ENCODE measurements around the gene CMTM6.
A peak's percentile ranks its signal among the peaks of the same experiment; 100 is the strongest.
"Not testable (repeated sequence)": the region's sequence is repeated elsewhere in the genome, so short reads cannot be mapped to it uniquely, and the experiment has no call there.

The CMTM6 gene

DNA sequence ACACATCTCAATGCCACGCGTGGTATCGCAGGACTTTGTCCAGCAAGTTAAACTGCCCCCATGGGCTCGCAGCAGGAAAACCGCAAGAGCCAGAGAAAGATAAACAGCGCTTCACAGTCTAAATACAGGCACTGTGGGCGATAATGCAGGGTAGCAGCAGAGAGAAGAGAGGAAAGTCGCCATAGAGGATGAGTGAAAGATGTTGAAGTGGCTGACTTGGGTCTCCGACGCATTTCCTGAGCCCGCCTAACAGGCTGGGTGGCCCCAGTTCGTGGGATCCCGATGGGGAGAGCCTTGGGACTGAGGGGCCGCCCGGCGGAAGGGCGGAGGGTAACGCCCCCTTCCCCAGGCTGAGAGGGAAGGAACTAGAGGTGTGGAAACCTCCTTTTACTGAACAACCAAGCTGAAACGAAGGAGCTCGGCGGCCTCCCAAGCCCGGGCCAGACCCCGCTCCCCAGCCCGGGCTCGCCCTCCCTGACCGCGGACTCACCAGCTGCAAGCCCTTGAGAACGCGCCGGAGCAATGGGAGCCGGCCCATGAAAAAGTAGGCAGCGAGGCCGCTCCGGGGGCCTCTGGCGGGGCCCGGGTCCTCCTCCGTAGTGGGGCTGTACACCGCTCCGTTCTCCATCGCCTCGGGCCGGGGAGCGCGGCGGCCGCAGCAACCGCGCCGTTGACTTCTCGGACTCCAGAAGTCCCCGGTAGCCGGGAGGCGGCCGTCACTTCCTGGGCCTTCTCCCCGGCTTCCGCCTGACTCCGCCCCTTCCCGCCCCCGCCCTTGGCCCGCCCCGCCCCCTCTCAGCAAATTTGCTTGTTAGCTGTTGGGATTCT, at the start of gene CMTM6:
CMTM6 (minus strand) TSS at position 735 of the 828 bp plus-strand sequence; CDS start at position 628, 107 bp downstream.
- peak; percentile 85 for DNase-seq (ENCODE audit: low spot score)

- no peak for DNase-seq (ENCODE audit: low spot score)
Measured at GRCh38 chr3:32552013-32552412, 49.4 kb upstream of the CMTM6 start.

GRCh38 chr3:32551496-32551895, 48.8 kb upstream of the CMTM6 start:
- no peak for DNase-seq (ENCODE audit: low spot score)

GRCh38 chr3:32551087-32551486, 48.4 kb upstream of the CMTM6 start:
- DNase-seq (ENCODE audit: low spot score), result no peak

- no peak for DNase-seq (ENCODE audit: low spot score)
Measured at GRCh38 chr3:32545305-32545704, 42.7 kb upstream of the CMTM6 start.

DNA sequence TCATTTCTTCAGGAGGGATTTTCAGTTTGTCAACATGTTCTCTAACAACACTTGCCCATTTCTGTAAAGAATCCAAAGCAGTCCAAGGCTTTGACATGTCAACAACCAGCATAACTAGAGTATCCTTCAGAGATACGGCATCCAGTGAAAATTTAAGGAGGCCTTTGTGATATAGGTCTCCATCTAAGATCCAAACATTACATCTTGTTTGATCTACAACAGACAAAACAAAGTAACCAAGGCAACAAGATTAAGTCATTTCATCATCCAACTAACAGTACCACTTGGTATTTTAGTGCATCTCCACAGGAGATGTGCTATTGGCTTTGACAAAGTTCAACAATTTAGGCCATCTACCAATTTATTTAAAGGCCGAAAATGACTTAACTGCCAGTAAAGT, 42.2 kb upstream of the CMTM6 start:
- DNase-seq (ENCODE audit: low spot score), result no peak

- no peak for DNase-seq (ENCODE audit: low spot score)
Measured at GRCh38 chr3:32542807-32543206, 40.2 kb upstream of the CMTM6 start.

DNA sequence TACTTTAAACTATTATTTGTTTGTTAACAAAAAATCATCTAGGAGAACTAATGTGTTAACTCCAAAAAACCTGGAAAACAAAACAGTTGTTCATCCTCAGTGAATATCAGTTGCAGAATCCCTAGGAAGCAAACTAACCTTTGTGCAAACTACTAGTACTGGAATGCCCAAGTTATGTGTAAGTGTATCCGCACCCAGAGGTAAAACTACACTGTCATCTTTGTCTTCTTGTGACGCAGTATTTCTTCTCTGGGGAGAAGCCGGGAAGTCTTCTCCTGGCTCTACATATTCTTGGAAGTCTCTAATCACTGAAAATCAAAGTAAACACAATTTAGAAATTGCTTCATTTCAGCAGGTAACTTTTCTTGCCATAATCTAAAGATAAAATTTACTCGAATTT, 38.2 kb upstream of the CMTM6 start:
- no peak for DNase-seq (ENCODE audit: low spot score)

GRCh38 chr3:32532434-32532833, 29.8 kb upstream of the CMTM6 start:
- DNase-seq (ENCODE audit: low spot score), result no peak

DNA sequence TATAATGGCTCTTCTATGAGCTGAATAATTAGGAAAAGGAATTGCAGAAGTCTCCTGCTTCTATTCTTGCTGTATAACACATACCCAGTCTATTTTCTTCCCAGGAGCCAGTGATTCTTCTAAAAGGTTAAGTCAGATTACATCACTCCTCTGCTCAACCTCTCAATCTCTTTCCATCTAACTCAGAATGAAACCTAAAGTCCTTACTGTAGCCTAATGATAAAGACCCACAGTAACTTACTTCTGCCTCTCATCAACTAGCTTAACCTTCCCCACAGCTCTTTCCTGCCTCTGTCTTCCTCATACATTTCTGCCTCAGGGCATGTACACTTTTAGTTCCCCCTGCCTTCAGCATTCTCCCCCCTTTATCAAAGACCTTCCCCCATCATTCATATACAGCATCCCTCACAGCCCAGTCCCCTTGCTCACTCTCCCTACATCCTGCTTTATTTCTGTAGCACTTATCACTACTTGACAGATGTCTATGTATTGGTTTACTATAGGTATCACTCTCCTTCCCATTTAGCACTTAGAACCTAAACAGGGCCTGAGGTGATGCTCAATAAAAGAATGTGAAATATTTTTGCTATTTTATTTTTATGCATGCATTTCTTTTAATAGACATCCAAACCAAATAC, 28.5 kb upstream of the CMTM6 start:
- DNase-seq (ENCODE audit: low spot score), result no peak

DNA sequence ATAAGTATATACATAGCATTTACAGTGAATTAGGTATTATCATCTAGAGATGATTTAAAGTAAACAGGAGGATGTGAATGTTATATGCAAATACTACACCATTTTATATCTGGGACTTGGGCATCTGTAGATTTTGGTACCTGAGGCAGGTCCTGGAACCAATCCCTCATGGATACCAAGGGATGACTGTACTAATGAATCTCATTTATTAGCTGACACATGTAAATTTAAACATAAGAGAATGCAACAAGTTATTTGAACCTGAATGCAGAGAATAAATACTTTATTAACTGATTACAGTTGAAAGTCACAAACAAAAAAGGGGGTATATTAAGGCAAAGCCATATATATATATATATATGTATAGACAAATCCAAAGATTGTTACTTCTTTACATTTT, 23.1 kb upstream of the CMTM6 start:
- no peak for DNase-seq (ENCODE audit: low spot score)

DNA sequence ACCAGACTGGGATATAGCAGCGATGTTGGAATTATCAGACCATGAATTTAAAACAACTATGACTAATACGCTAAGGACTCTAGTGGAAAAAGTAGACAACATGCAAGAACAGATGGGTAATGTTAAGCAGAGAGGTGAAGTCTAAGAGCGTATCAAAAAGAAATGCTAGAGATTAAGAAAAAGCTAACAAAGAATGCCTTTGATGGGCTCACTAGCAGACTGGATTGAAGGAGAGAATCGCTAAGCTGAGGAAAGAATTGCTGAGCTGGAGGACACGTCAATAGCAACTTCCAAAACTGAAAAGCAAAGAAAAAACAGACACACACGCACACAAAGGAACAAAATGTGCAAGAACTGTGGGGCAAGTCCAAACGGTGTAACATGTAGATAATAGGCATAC, 20.0 kb upstream of the CMTM6 start:
- DNase-seq (ENCODE audit: low spot score), result no peak

DNA sequence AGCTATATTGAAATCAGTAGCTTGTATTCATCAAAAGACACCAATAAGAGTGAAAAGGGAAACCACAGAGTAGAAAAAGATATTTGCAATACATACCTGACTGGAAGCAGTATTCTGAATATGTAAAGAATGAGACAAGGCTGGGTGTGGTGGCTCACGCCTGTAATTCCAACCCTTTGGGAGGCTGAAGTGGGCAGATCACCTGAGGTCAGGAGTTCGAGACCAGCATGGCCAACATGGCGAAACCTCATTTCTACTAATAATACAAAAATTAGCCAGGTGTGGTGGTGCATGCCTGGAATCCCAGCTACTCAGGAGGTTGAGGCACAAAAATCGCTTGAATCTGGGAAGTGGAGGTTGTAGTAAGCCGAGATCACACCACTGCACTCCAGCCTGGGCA, 16.3 kb upstream of the CMTM6 start:
- DNase-seq (ENCODE audit: low spot score), result not testable (repeated sequence)

- not testable (repeated sequence) for DNase-seq (ENCODE audit: low spot score)
Measured at GRCh38 chr3:32516751-32517150, 14.1 kb upstream of the CMTM6 start.

DNA sequence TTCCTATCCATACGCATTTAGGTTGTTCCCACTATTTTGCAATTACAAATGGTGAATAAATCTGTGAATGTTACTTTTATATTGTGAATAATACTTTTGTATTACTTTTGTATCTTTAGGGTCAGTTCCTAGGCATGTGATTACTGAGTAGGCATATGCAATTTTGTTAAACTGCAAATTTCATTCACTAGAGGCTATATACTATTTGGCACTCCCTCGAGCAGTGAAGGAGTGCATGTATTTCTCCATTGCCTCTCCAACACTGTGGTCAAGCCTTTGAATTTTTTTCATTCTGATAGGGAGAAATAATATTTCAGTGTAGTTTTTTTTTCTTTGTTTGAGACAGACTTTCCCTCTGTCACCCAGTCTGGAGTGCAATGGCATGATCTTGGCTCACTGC, 8.4 kb upstream of the CMTM6 start:
- no peak for DNase-seq (ENCODE audit: low spot score)

DNA sequence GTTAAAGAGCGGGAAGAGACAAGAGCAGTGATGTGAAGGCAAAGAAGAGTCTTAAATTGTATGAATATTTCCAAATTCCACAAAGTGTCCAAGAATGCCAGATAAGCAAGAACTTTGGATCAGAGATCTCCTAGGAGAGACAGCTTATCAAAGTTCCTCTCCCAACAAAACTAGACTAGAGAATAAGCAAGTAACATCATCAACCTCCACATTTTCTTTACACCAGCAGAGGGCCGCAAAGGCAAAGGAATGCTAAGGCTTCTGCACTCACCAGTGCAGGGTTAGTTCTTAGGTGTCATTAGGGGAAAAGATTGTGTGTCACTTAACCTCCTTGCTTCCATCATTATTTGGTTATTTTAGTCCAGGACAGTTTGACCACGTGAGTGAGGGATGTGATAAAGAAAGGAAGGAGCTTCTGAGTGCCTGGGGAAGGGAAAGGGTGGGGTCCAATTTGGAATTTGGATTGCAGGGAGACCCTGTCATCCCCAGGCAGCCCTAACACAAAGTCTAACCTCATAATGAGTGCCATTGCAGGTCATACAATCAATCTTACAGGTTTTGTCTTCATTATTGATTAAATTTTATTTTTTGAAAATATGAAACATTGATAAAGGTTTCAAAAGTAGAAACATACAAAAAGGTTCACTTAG, 7.5 kb upstream of the CMTM6 start:
- peak; percentile 87 for DNase-seq (ENCODE audit: low spot score)

GRCh38 chr3:32508711-32509110, 6.1 kb upstream of the CMTM6 start:
- no peak for DNase-seq (ENCODE audit: low spot score)

- no peak for DNase-seq (ENCODE audit: low spot score)
Measured at GRCh38 chr3:32506466-32506865, 3.8 kb upstream of the CMTM6 start.

DNA sequence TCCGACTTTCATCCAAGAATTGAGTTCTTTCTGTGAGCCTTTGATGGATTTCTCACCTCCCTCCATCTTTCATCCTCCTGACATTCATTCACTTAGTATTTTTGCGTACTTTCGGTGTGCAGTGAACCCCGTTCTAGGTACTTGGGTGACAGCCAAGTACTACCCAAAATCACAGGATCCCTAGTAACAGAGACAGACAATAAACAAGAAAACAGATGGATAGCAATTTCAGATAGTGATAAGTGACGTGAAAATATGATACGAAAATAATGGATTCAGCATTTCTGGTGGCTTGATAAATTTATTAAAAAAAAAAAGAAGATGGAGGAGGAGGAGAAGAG, 264 bp upstream of the CMTM6 start:
- no peak for DNase-seq (ENCODE audit: low spot score)

DNA sequence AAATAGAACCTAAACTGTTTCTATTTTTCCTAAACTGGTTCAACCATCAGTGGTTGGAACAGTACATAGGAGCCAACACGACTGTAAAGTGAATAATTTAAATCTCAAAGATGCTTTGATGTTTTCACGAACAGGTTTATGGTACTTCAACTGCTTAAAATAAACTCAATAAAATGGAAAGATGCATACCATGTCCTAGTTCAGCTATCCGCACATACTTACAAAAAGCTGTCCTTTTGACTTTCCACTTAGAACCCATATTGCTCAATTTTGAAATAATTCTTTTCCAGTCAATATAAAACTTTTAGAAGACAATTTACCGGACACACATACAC, 902 bp downstream of the CMTM6 start:
- DNase-seq (ENCODE audit: low spot score), result no peak

DNA sequence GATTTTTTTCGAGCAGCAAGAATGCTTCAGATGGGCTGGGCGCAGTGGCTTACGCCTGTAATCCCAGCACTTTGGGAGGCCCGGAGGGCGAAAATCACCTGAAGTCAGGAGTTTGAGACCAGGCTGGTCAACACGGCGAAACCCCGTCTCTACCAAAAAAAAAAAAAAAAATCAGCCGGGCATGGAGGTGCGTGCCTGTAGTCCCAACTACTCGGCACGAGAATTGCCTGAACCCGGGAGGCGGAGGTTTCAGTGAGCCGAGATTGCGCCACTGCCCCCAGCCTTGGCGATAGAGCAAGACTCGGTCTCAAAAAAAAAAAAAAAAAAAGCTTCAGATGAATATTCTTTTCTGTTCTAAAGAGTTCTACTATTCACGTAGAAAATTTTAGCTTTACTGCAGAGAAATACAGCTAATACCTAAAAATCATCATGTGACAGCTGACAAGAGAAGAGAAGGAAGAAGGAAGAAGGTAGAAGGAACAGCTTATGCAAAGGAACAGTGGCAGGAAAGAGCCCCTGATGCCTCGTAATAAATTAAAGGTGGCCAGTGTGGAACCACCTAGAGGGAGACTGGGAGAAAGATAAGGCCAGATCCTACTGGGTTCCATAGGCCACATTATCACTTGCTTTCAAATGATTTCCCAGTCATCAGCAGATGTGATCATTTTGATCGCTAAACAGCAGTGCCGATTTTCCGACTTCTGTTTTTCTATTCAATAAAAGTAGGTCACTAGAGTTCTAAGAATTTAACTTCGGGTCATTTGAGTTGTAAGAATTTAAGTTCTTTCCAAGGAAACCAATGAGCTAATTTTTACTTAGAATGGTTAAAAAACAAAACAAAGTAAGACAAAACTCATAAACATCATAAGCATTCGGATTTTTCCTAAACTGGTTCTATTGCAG, 1.5 kb downstream of the CMTM6 start:
- no peak for DNase-seq (ENCODE audit: low spot score)

DNA sequence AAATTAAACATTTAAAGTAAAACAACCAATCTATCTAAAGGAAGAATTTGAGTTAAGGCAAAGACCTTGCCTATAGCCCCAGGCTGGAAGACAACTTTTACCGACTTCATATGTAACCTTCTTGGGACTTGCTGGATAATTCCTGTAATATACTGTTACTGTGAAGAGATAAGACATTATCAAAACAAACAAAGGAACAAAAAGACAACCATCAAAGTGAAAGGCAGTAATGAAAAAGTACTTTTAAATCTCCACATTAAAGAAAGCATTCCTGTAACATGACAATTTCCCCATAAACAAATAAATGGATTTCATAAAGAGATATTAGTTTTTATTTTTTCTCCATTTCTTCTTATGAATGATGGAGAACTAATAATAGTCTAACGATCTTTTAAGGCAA, 2.4 kb downstream of the CMTM6 start:
- DNase-seq (ENCODE audit: low spot score), result no peak
